Measurements from ENCODE around the gene U2AF2.

- no peak for TF ChIP-seq CTCF (conservative IDR thresholded peaks at IDR 0.05 in 1 of 2, IDR thresholded peaks at IDR 0.05 in 1 of 2; ENCODE audit: extremely low read depth in 1 of 2, insufficient read depth in 1 of 2, low read depth in 1 of 2, low read length in 2 of 2)
- TF ChIP-seq EZH2 (IDR thresholded peaks at IDR 0.05; ENCODE audit: borderline replicate concordance, low read length): no peak
Measured at GRCh38 chr19:55626350-55626749, 28.5 kb upstream of the U2AF2 start.
